ENCODE measurements around the gene CLDN12.

- TF ChIP-seq CTCF (IDR thresholded peaks at IDR 0.05) (no peak), POLR2A (IDR thresholded peaks at IDR 0.05) (no peak)
These were observed 50.1 kb downstream of the CLDN12 start for GRCh38 chr7:90453259-90453891.

Measured in vagina (tissue), 2 donors.